SK-N-SH treated with all-trans-retinoic acid at 6 μM for 48 hours (cell line): Measurements from ENCODE around the gene THSD4.

ENCODE experiments used
- ARNTL ChIP-seq: fragments of 450-650 bp; formaldehyde crosslinking; IDR thresholded peaks from 2 replicates; pipeline ENCODE4 v1.5.0; 2020; ENCODE audit warnings: low read depth, mild to moderate bottlenecking, moderate library complexity, borderline replicate concordance
- CREB5 ChIP-seq: fragments of 250-450 bp; sonication (Bioruptor Pico); IDR thresholded peaks from 2 replicates; pipeline ENCODE4 v1.5.1; 2020; ENCODE audit warnings: low read depth, mild to moderate bottlenecking, moderate library complexity
- ESRRG ChIP-seq: fragments of 250-450 bp; sonication (Bioruptor Pico); IDR thresholded peaks from 2 replicates; pipeline ENCODE4 v1.6.1; 2021; ENCODE audit warnings: mild to moderate bottlenecking
- POU6F1 ChIP-seq: fragments of 250-450 bp; sonication (Bioruptor Pico); IDR thresholded peaks from 2 replicates; pipeline ENCODE4 v1.8.0; 2021; ENCODE audit warnings: low read depth, mild to moderate bottlenecking, moderate library complexity, borderline replicate concordance
- PPARA ChIP-seq: fragments of 250-450 bp; sonication (Bioruptor Pico); IDR thresholded peaks from 2 replicates; pipeline ENCODE4 v1.5.0; 2020; ENCODE audit warnings: mild to moderate bottlenecking, borderline replicate concordance
- RARB ChIP-seq: fragments of 250-450 bp; sonication (Bioruptor Pico); IDR thresholded peaks from 2 replicates; pipeline ENCODE4 v1.8.0; 2021; ENCODE audit warnings: mild to moderate bottlenecking, moderate library complexity
- TOX ChIP-seq: fragments of 250-450 bp; sonication (Bioruptor Pico); IDR thresholded peaks from 2 replicates; pipeline ENCODE4 v1.8.0; 2021; ENCODE audit warnings: mild to moderate bottlenecking, moderate library complexity, borderline replicate concordance
- ZFP3 ChIP-seq: fragments of 250-450 bp; sonication (Bioruptor Pico); IDR thresholded peaks from 2 replicates; pipeline ENCODE4 v1.5.0; 2020; ENCODE audit warnings: mild to moderate bottlenecking, moderate library complexity
- ZFP30 ChIP-seq: fragments of 450-650 bp; formaldehyde crosslinking; IDR thresholded peaks from 2 replicates; pipeline ENCODE4 v1.5.0; 2022; ENCODE audit warnings: mild to moderate bottlenecking, moderate library complexity
- TF ChIP-seq, protein P1 (sequence below): fragments of 250-450 bp; sonication (Bioruptor Pico); IDR thresholded peaks from 2 replicates; pipeline ENCODE4 v1.5.1; 2021; ENCODE audit warnings: mild to moderate bottlenecking, moderate library complexity
- TF ChIP-seq, protein P2 (sequence below): fragments of 250-450 bp; sonication (Bioruptor Pico); IDR thresholded peaks from 2 replicates; pipeline ENCODE4 v1.8.0; 2020; ENCODE audit warnings: mild to moderate bottlenecking, moderate library complexity, borderline replicate concordance

DNA sequence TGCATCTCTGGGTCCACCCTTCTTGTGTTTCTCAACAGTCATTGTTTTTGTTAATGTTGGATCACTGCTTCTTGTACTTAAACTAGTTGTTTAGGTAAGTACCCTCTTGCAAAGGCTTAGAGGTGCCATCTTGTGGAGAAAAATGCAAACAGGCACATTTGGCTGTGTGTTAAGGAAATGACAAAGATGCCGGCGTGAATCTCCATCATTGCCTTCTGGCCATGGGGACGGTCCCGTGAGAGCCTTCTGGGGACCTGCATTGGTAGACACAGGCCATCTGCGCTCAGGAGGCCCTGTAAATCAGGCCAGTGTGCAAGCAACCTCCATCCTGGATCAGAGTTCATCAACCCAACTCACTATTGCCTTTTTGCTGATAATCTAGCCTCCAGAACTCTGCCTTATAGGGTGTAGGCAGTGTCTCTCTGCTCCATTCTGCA lies 536.5 kb downstream of the THSD4 start:
- TF ChIP-seq, protein P1, sequence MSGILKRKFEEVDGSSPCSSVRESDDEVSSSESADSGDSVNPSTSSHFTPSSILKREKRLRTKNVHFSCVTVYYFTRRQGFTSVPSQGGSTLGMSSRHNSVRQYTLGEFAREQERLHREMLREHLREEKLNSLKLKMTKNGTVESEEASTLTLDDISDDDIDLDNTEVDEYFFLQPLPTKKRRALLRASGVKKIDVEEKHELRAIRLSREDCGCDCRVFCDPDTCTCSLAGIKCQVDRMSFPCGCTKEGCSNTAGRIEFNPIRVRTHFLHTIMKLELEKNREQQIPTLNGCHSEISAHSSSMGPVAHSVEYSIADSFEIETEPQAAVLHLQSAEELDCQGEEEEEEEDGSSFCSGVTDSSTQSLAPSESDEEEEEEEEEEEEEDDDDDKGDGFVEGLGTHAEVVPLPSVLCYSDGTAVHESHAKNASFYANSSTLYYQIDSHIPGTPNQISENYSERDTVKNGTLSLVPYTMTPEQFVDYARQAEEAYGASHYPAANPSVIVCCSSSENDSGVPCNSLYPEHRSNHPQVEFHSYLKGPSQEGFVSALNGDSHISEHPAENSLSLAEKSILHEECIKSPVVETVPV (CRISPR knock-in tag): no peak
- TF ChIP-seq POU6F1 (CRISPR knock-in tag) (no peak), RARB (CRISPR knock-in tag) (no peak), ARNTL (no peak), ZFP30 (CRISPR knock-in tag) (no peak), PPARA (CRISPR knock-in tag) (no peak), CREB5 (CRISPR knock-in tag) (no peak), ESRRG (CRISPR knock-in tag) (no peak), ZFP3 (CRISPR knock-in tag) (no peak), TOX (CRISPR knock-in tag) (no peak)
- TF ChIP-seq, protein P2, sequence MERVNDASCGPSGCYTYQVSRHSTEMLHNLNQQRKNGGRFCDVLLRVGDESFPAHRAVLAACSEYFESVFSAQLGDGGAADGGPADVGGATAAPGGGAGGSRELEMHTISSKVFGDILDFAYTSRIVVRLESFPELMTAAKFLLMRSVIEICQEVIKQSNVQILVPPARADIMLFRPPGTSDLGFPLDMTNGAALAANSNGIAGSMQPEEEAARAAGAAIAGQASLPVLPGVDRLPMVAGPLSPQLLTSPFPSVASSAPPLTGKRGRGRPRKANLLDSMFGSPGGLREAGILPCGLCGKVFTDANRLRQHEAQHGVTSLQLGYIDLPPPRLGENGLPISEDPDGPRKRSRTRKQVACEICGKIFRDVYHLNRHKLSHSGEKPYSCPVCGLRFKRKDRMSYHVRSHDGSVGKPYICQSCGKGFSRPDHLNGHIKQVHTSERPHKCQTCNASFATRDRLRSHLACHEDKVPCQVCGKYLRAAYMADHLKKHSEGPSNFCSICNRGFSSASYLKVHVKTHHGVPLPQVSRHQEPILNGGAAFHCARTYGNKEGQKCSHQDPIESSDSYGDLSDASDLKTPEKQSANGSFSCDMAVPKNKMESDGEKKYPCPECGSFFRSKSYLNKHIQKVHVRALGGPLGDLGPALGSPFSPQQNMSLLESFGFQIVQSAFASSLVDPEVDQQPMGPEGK (CRISPR knock-in tag): no peak
